Left ventricle myocardium inferior (tissue), 1 donor: ENCODE measurements around the gene FLOT1. TPM values are rescaled to one million over a fixed set of nuclear protein-coding genes. Genes with fewer than 3 reads are reported as not detected.
"Not testable (repeated sequence)": the region's sequence is repeated elsewhere in the genome, so short reads cannot be mapped to it uniquely, and the experiment has no call there.

ENCODE experiments used
- DNase-seq: peaks from one replicate; pipeline ENCODE4 v3.0.0-alpha.2; 2020
- H3K27ac ChIP-seq: fragments of 200-600 bp; replicated peaks from 2 replicates; pipeline ENCODE4 v1.8.0; 2021
- H3K27me3 ChIP-seq: fragments of 200-600 bp; 2 replicates; pipeline ENCODE4 v1.8.0; 2021; ENCODE audit warnings: low read depth
- H3K36me3 ChIP-seq: fragments of 200-600 bp; 2 replicates; pipeline ENCODE4 v1.8.0; 2021
- H3K4me1 ChIP-seq: fragments of 200-600 bp; 2 replicates; pipeline ENCODE4 v1.8.0; 2021
- H3K4me3 ChIP-seq: fragments of 200-600 bp; 2 replicates; pipeline ENCODE4 v1.8.0; 2021; ENCODE audit warnings: mild to moderate bottlenecking, moderate library complexity
- H3K9me3 ChIP-seq: fragments of 200-600 bp; replicated peaks from 2 replicates; pipeline ENCODE4 v1.8.0; 2021
- intact Hi-C: fragments of 100-400 bp; cut with micrococcal nuclease; formaldehyde crosslinking; loops from one replicate; pipeline ENCODE4 v1.11.0; 2022
- total RNA-seq: library from RNA; stranded (reverse); fragmentation: NEBNext Ultra II Directional; extraction: Animal tissue kit (Norgen Biotek cat#: 25700); gene quantifications from one replicate; pipeline ENCODE4 v1.2.1, GENCODE V29; 2021
- TF ChIP-seq, protein P1 (sequence below): fragments of 200-600 bp; IDR thresholded peaks from 2 replicates; pipeline ENCODE4 v1.8.0; 2021; ENCODE audit warnings: antibody characterized with exemption, mild to moderate bottlenecking, borderline replicate concordance
- donor health status: DM: no; HTN: yes; CAD: no; lungs with severe emphysema.

Gene FLOT1
- total RNA-seq, 1 donor from 2014 or later: 223 TPM

DNA sequence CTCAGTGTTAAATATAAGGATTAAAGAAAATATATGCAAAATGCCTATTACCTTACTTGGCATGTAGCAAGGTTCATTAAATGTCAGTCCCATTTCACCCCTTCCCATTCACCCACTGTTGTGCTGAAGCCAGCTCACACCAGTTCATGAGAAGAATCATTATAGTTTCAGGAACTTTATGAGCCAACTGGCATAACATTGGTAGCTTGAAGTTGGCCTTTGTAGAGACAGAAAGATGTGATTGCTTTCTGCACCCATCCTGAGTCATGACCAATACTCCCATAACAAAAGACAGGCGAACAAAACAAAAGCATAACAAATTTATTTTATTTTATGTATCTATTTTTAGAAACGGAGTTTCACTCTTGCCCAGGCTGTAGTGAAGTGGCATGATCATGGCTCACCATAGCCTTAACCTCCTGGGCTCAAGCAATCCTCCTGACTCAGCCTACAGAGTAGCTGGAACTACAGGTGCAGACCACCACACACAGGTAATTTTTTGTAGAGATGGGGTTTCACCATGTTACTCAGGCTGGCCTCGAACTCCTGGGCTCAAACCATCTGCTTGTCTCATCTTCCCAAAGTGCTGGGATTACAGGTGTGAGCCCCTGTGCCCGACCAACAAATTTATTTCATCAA, 19.4 kb upstream of the FLOT1 start:
- Histone ChIP-seq H3K9me3 (no peaks in the 10 kb centered on the region), H3K36me3 (no peaks in the 10 kb centered on the region), H3K27ac (no peak overlapping the region), H3K27me3 (no peaks in the 10 kb centered on the region), H3K4me3 (no peak overlapping the region), H3K4me1 (peaks cover 68% of the 10 kb centered on the region)
- intact Hi-C loops: no loop called here
- TF ChIP-seq, protein P1, sequence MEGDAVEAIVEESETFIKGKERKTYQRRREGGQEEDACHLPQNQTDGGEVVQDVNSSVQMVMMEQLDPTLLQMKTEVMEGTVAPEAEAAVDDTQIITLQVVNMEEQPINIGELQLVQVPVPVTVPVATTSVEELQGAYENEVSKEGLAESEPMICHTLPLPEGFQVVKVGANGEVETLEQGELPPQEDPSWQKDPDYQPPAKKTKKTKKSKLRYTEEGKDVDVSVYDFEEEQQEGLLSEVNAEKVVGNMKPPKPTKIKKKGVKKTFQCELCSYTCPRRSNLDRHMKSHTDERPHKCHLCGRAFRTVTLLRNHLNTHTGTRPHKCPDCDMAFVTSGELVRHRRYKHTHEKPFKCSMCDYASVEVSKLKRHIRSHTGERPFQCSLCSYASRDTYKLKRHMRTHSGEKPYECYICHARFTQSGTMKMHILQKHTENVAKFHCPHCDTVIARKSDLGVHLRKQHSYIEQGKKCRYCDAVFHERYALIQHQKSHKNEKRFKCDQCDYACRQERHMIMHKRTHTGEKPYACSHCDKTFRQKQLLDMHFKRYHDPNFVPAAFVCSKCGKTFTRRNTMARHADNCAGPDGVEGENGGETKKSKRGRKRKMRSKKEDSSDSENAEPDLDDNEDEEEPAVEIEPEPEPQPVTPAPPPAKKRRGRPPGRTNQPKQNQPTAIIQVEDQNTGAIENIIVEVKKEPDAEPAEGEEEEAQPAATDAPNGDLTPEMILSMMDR: no peak
- DNase-seq: no peak

DNA sequence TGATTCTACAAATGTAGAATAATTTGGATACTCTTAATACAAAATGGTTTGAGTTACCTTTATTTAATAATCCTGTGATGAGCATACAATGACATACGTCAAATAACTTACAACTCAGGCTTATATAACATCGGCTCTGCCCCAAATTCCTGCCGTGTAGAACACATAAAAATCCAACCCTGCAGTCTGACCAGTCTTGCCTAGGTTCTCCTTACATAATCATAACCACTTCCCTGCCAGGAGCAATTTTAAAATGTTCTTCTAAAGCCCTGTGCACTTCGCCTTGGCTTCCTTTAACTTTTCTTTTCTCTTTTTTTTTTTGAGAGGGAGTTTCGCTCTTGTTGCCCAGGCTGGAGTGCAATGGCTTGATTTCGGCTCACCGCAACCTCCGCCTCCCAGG, 18.1 kb upstream of the FLOT1 start:
- H3K27ac ChIP-seq: no peak overlapping the region
- no peaks in the 10 kb centered on the region for H3K36me3 ChIP-seq
- DNase-seq: no peak
- H3K9me3 ChIP-seq: no peaks in the 10 kb centered on the region
- TF ChIP-seq, protein P1: no peak
- intact Hi-C loops: no loop called here
- no peak overlapping the region for H3K4me3 ChIP-seq
- H3K4me1 ChIP-seq: peaks cover 57% of the 10 kb centered on the region
- H3K27me3 ChIP-seq: no peaks in the 10 kb centered on the region

DNA sequence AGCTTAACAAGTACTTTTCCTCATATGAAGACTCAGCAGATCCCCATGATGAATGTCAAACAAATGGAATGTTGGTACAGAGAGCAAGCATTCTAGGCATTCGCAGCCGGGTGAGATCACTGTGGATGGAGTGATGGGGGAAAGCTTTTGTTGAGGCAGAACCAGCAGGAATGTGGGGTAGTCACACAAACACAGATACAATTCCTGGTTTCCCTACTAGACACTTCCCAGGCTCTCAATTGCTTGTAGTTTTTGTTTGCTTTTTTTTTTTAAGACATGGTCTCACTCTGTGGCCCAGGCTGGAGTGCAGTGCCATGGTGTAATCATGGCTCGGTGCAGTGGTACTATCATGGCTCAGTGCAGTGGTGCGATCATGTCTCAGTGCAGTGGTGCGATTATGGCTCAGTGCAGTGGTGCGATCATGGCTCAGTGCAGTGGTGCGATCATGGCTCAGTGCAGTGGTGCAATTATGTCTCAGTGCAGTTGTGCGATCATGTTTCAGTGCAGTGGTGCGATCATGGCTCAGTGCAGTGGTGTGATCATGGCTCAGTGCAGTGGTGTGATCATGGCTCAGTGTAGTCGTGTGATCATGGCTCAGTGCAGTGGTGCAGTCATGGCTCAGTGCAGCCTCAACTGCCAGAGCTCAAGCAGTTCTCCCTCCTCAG, 17.2 kb upstream of the FLOT1 start:
- H3K4me3 ChIP-seq: no peak overlapping the region
- intact Hi-C loops: no loop called here
- no peaks in the 10 kb centered on the region for H3K36me3 ChIP-seq
- no peak for DNase-seq
- peaks cover 49% of the 10 kb centered on the region for H3K4me1 ChIP-seq
- no peaks in the 10 kb centered on the region for H3K9me3 ChIP-seq
- TF ChIP-seq, protein P1: no peak
- H3K27me3 ChIP-seq: no peaks in the 10 kb centered on the region
- peak overlapping the region; percentile 67 for H3K27ac ChIP-seq

- H3K9me3 ChIP-seq: no peaks in the 10 kb centered on the region
- DNase-seq: peak; percentile 53
Observed at GRCh38 chr6:30757261-30757904, 14.9 kb upstream of the FLOT1 start.

DNA sequence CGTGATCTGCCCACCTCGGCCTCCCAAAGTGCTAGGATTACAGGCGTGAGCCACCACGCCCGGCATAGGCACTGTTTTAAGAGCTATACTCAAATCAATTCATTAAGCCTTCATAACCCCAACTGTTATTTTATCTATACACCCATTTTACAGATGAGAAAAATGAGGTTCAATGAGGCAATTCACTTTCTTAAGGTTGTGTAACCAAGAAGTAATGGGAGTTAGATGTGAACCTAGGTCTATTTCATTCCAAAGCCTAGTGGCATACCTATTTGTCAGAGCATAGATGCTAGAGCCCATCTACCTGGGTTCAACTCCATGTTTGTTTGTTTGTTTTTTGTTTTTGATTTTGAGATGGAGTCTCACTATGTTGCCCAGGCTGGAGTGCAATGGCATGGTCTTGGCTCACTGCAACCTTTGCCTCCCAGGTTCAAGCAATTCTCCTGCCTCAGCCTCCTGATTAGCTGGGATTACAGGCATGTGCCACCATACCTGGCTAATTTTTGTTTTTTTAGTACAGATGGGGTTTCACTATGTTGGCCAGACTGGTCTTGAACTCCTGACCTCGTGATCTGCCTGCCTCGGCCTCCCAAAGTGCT, 14.0 kb upstream of the FLOT1 start:
- Histone ChIP-seq H3K27ac (peak overlapping the region; percentile 67), H3K4me1 (peaks cover 57% of the 10 kb centered on the region)
- H3K9me3 ChIP-seq, DNase-seq, H3K27me3 ChIP-seq, H3K4me3 ChIP-seq, H3K36me3 ChIP-seq, intact Hi-C loops: not testable (repeated sequence)

More at GRCh38 chr6:30757261-30757904, 14.9 kb upstream of the FLOT1 start:
- TF ChIP-seq, protein P1: no peak
- Histone ChIP-seq H3K4me1 (peaks cover 48% of the 10 kb centered on the region), H3K4me3 (no peak overlapping the region), H3K36me3 (no peaks in the 10 kb centered on the region), H3K27ac (peak overlapping the region; percentile 67), H3K27me3 (no peaks in the 10 kb centered on the region)
- intact Hi-C loops: no loop called here

DNA sequence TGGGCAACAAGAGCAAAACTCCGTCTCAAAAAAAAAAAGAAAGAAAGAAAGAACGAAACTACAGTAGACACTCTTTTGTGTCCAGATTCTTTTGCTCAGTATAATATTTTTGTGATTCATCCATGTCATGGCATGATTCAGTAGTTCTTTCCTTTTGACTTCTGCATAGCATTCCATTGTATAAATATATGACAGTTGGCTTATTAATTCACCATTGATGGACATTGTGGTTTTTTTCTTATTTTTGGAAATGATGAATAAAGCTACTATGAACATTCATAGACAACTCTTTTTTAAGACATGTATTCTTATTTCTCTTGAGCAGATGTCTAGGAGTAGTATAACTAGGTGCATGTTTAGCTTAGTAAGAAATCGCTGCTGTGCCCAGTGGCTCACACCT, 12.1 kb upstream of the FLOT1 start:
- H3K4me1 ChIP-seq: peaks cover 55% of the 10 kb centered on the region
- no peaks in the 10 kb centered on the region for H3K27me3 ChIP-seq
- no peaks in the 10 kb centered on the region for H3K36me3 ChIP-seq
- intact Hi-C loops: no loop called here
- H3K27ac ChIP-seq: peak overlapping the region; percentile 94
- no peak overlapping the region for H3K4me3 ChIP-seq
- TF ChIP-seq, protein P1: no peak
- no peaks in the 10 kb centered on the region for H3K9me3 ChIP-seq
- DNase-seq: no peak
